OCI-LY7 (cell line): ENCODE results near the gene THAP6. TPM values are rescaled to one million over a fixed set of nuclear protein-coding genes. Genes with fewer than 3 reads are reported as not detected.

Source experiments
- BruUV-seq: library from RNA; stranded (reverse); fragments of 400-500 nt; replicated peaks from 2 replicates; lab custom pipeline; 2021; lab: Mats Ljungman, UMichigan
- CTCF ChIA-PET: fragments of 300-600 bp; sonication (Branson Sonifier 250); formaldehyde crosslinking; loops from one replicate; lab custom pipeline; 2022; ENCODE audit warnings: antibody characterized with exemption; ENCODE audit not compliant: unreplicated experiment; lab: Charles Lee
- POLR2A ChIA-PET: fragments of 300-600 bp; sonication (Branson Sonifier 250); formaldehyde crosslinking; loops from one replicate; lab custom pipeline; 2022; ENCODE audit warnings: antibody characterized with exemption; lab: Charles Lee
- DNase-seq: peaks from one replicate; pipeline ENCODE4 v3.0.0-alpha.2; 2015; ENCODE audit warnings: low spot score
- H2AFZ ChIP-seq: fragments of 200-600 bp; sonication (generic), shearing (Covaris generic); 2 replicates; pipeline ENCODE4 v1.6.1; 2014; ENCODE audit warnings: mild to moderate bottlenecking, antibody characterized with exemption, low read length, moderate library complexity
- H3K27ac ChIP-seq: fragments of 200-600 bp; sonication (generic); 2 replicates; pipeline ENCODE4 v1.5.1; 2014; ENCODE audit warnings: mixed run types, low read depth, mild to moderate bottlenecking, moderate library complexity, low read length, inconsistent platforms; ENCODE audit not compliant: poor library complexity, severe bottlenecking
- H3K36me3 ChIP-seq: fragments of 200-600 bp; sonication (generic); 2 replicates; pipeline ENCODE4 v1.6.1; 2014; ENCODE audit warnings: mild to moderate bottlenecking, antibody characterized with exemption, low read length, moderate library complexity, mixed read lengths; ENCODE audit not compliant: insufficient read depth
- H3K4me1 ChIP-seq: fragments of 200-600 bp; sonication (generic); 2 replicates; pipeline ENCODE4 v1.5.1; 2014; ENCODE audit warnings: mild to moderate bottlenecking, low read length; ENCODE audit not compliant: insufficient read depth, poor library complexity, severe bottlenecking
- H3K4me2 ChIP-seq: fragments of 200-600 bp; sonication (generic); 2 replicates; pipeline ENCODE4 v1.6.1; 2014; ENCODE audit warnings: mild to moderate bottlenecking, low read length
- H3K4me3 ChIP-seq: fragments of 200-600 bp; sonication (generic); 2 replicates; pipeline ENCODE4 v1.5.1; 2014; ENCODE audit warnings: mild to moderate bottlenecking, low read depth, low read length; ENCODE audit not compliant: poor library complexity, severe bottlenecking
- H3K79me2 ChIP-seq: fragments of 200-600 bp; sonication (generic); 2 replicates; pipeline ENCODE4 v1.6.1; 2016; ENCODE audit warnings: low read depth, mild to moderate bottlenecking, low read length, moderate library complexity, mixed read lengths; ENCODE audit not compliant: insufficient read depth
- H3K9me2 ChIP-seq: fragments of 200-600 bp; sonication (generic); 2 replicates; pipeline ENCODE4 v1.6.1; 2016; ENCODE audit warnings: mild to moderate bottlenecking, low read length, mixed read lengths; ENCODE audit not compliant: insufficient read depth
- H3K9me3 ChIP-seq: fragments of 200-600 bp; sonication (generic); 2 replicates; pipeline ENCODE4 v1.6.1; 2014; ENCODE audit warnings: mild to moderate bottlenecking, mixed run types, low read length, mixed read lengths
- H4K20me1 ChIP-seq: fragments of 200-600 bp; sonication (generic); 2 replicates; pipeline ENCODE4 v1.6.1; 2014; ENCODE audit warnings: mild to moderate bottlenecking, antibody characterized with exemption, low read length, moderate library complexity, mixed read lengths; ENCODE audit not compliant: insufficient read depth
- CTCF ChIP-seq: fragments of 200-600 bp; sonication (generic); conservative IDR thresholded peaks from 2 replicates; pipeline ENCODE4 v1.5.1; 2014; ENCODE audit warnings: mild to moderate bottlenecking, antibody characterized with exemption, low read length, moderate library complexity, mixed read lengths
- EZH2phosphoT487 ChIP-seq: fragments of 200-600 bp; sonication (generic); IDR thresholded peaks from 2 replicates; pipeline ENCODE4 v1.6.1; 2018; ENCODE audit warnings: low read depth, borderline replicate concordance, mild to moderate bottlenecking, mixed run types, antibody characterized with exemption, low read length, moderate library complexity, mixed read lengths
- intact Hi-C: fragments of 100-400 bp; cut with micrococcal nuclease; formaldehyde crosslinking; loops from one replicate; pipeline ENCODE4 v1.10.0; 2022; ENCODE audit not compliant: unreplicated experiment
- total RNA-seq, 2 experiments: library from RNA; depleted of rRNA in 1 of 2; stranded (reverse); fragments of >200 nt in 1 of 2; shearing (Covaris generic) in 1 of 2; gene quantifications; 2 replicates each; pipeline ENCODE4 v1.2.3, GENCODE V29; 2014 to 2022

Gene THAP6
- total RNA-seq, 2 experiments from 2014 or later = 15.9 to 27.3 TPM

- Histone ChIP-seq H3K27ac (no peak overlapping the region), H3K4me3 (no peak overlapping the region), H3K9me3 (no peaks in the 10 kb centered on the region), H3K4me1 (peaks cover 6% of the 10 kb centered on the region), H2AFZ (no peak overlapping the region), H3K36me3 (no peaks in the 10 kb centered on the region), H4K20me1 (no peaks in the 10 kb centered on the region; the same call in 1 of the 2 replicates), H3K9me2 (no peaks in the 10 kb centered on the region), H3K4me2 (no peak overlapping the region), H3K79me2 (no peaks in the 10 kb centered on the region)
- intact Hi-C loops = no loop called here
- BruUV-seq = no TSS peak
- POLR2A ChIA-PET = no interaction called here
- DNase-seq = no peak
- CTCF ChIA-PET = no interaction called here
- TF ChIP-seq CTCF (no peak), EZH2phosphoT487 (no peak)
Observed at GRCh38 chr4:75470738-75471137, 43.5 kb upstream of the THAP6 start.

- no peak for DNase-seq
- ChIA-PET POLR2A (interaction anchor here (0.6 kb wide), 1 partner anchor 215 kb away, joined by 4 read pairs; no protein-coding TSS in a partner anchor), CTCF (no interaction called here)
- no peak overlapping the region for H2AFZ ChIP-seq
- peaks cover 53% of the 10 kb centered on the region for H3K36me3 ChIP-seq
- H4K20me1 ChIP-seq = no peaks in the 10 kb centered on the region
- no peak for TF ChIP-seq EZH2phosphoT487
- TF ChIP-seq CTCF = no peak
- no peaks in the 10 kb centered on the region for H3K79me2 ChIP-seq
- H3K9me3 ChIP-seq = no peaks in the 10 kb centered on the region
- no peaks in the 10 kb centered on the region for H3K9me2 ChIP-seq
- peaks cover 6% of the 10 kb centered on the region for H3K4me1 ChIP-seq
- no peak overlapping the region for H3K27ac ChIP-seq
- H3K4me3 ChIP-seq = no peak overlapping the region
- BruUV-seq = no TSS peak
- no peak overlapping the region for H3K4me2 ChIP-seq
- intact Hi-C loops = no loop called here
Observed at GRCh38 chr4:75477201-75477600, 37.1 kb upstream of the THAP6 start.

GRCh38 chr4:75484190-75484589 is 30.1 kb upstream of the THAP6 start:
- Histone ChIP-seq H3K27ac (no peak overlapping the region), H3K4me2 (no peak overlapping the region), H3K4me3 (no peak overlapping the region), H2AFZ (no peak overlapping the region), H3K9me2 (no peaks in the 10 kb centered on the region), H3K4me1 (no peaks in the 10 kb centered on the region), H3K36me3 (peaks cover 89% of the 10 kb centered on the region), H4K20me1 (no peaks in the 10 kb centered on the region), H3K79me2 (no peaks in the 10 kb centered on the region; the same call in 1 of the 2 replicates), H3K9me3 (no peaks in the 10 kb centered on the region)
- ChIA-PET CTCF (no interaction called here), POLR2A (interaction anchor here (1.0 to 1.3 kb wide), 2 partner anchors 15 to 118 kb away, joined by 3 to 6 read pairs; no protein-coding TSS in a partner anchor)
- intact Hi-C loops = no loop called here
- TF ChIP-seq EZH2phosphoT487 (no peak), CTCF (no peak)
- no TSS peak for BruUV-seq
- DNase-seq = no peak
